ENCODE results near the gene GRK4. TPM values are rescaled to one million over a fixed set of nuclear protein-coding genes. Genes with fewer than 3 reads are reported as not detected.
"Not testable (repeated sequence)": the region's sequence is repeated elsewhere in the genome, so short reads cannot be mapped to it uniquely, and the experiment has no call there.

GRK4 gene
- total RNA-seq, 6 donors from 2014 or later = 3.3 to 10.4 (median 4.7) TPM

- H3K27ac ChIP-seq = peak overlapping the region; percentile 45 to 63 (median 51)
- DNase-seq (peak in 1 of 2 donors; percentile 93), ATAC-seq (ENCODE audit: low FRiP score in 2 of 2) (peak in 1 of 2 donors; percentile 61)
- no peak overlapping the region for H3K4me3 ChIP-seq
- no peaks in the 10 kb centered on the region for H3K27me3 ChIP-seq
- peaks cover 34 to 49% (median 46%) of the 10 kb centered on the region in 4 donors for H3K4me1 ChIP-seq
- 60 to 62% methylated on average over 14 to 23 of the region's 23 CpGs for WGBS, 2 donors
- peaks cover 16 to 55% (median 42%) of the 10 kb centered on the region in 4 donors for H3K36me3 ChIP-seq
- TF ChIP-seq POLR2A (IDR thresholded peaks at IDR 0.05) = peak in 1 of 4 donors; percentile 24
- TF ChIP-seq CTCF (IDR thresholded peaks at IDR 0.05) = no peak
- peak; percentile 69 to 70 for TF ChIP-seq POLR2AphosphoS5 (IDR thresholded peaks at IDR 0.05)
- peak in 2 of 4 donors; percentile 11 to 85 for TF ChIP-seq EP300 (IDR thresholded peaks at IDR 0.05)
- no peaks in the 10 kb centered on the region for H3K9me3 ChIP-seq
Observed at GRCh38 chr4:2937146-2937857, 26.1 kb upstream of the GRK4 start.

- Histone ChIP-seq H3K4me1 (peaks cover 27 to 42% (median 39%) of the 10 kb centered on the region in 4 donors), H3K4me3 (no peak overlapping the region), H3K27me3 (no peaks in the 10 kb centered on the region), H3K27ac (peak overlapping the region in 2 of 4 donors; percentile 33 to 53), H3K9me3 (no peaks in the 10 kb centered on the region), H3K36me3 (peaks cover 16 to 60% (median 45%) of the 10 kb centered on the region in 4 donors)
- WGBS, 2 donors = 87 to 93% methylated on average over 12 of the region's 12 CpGs
- DNase-seq = peak in 1 of 2 donors; percentile 6
- no peak for ATAC-seq (ENCODE audit: low FRiP score in 2 of 2)
- TF ChIP-seq CTCF (IDR thresholded peaks at IDR 0.05) = no peak
Observed at GRCh38 chr4:2937986-2938385, 25.4 kb upstream of the GRK4 start.

- not testable (repeated sequence) for H3K4me3 ChIP-seq; ATAC-seq (ENCODE audit: low FRiP score in 2 of 2); H3K27ac ChIP-seq; H3K27me3 ChIP-seq; H3K9me3 ChIP-seq
- H3K36me3 ChIP-seq = peaks cover 16 to 64% (median 48%) of the 10 kb centered on the region in 4 donors
- WGBS, 2 donors = 90 to 98% methylated on average over 10 of the region's 10 CpGs
- peak in 1 of 2 donors; percentile 14 for DNase-seq
- H3K4me1 ChIP-seq = peaks cover 23 to 38% (median 35%) of the 10 kb centered on the region in 4 donors
Observed at GRCh38 chr4:2938411-2938810, 25.0 kb upstream of the GRK4 start.

- Histone ChIP-seq H3K27ac (no peak overlapping the region), H3K27me3 (no peaks in the 10 kb centered on the region), H3K9me3 (no peaks in the 10 kb centered on the region), H3K36me3 (peaks cover 16 to 69% (median 51%) of the 10 kb centered on the region in 4 donors), H3K4me3 (no peak overlapping the region), H3K4me1 (peaks cover 18 to 33% (median 30%) of the 10 kb centered on the region in 4 donors)
- peak in 1 of 2 donors; percentile 9 for DNase-seq
- TF ChIP-seq EP300 (IDR thresholded peaks at IDR 0.05) (no peak), POLR2AphosphoS5 (IDR thresholded peaks at IDR 0.05) (no peak), CTCF (IDR thresholded peaks at IDR 0.05) (no peak), POLR2A (IDR thresholded peaks at IDR 0.05) (no peak)
- no peak for ATAC-seq (ENCODE audit: low FRiP score in 2 of 2)
- WGBS, 2 donors = 82 to 90% methylated on average over 14 of the region's 14 CpGs
Observed at GRCh38 chr4:2938906-2939305, 24.5 kb upstream of the GRK4 start.

GRCh38 chr4:2939383-2940243 is 23.8 kb upstream of the GRK4 start:
- Histone ChIP-seq H3K4me1 (peaks cover 17 to 29% (median 28%) of the 10 kb centered on the region in 4 donors), H3K9me3 (no peaks in the 10 kb centered on the region), H3K27ac (no peak overlapping the region), H3K4me3 (no peak overlapping the region), H3K27me3 (no peaks in the 10 kb centered on the region), H3K36me3 (peaks cover 16 to 76% (median 56%) of the 10 kb centered on the region in 4 donors)
- no peak for TF ChIP-seq CTCF (IDR thresholded peaks at IDR 0.05)
- no peak for ATAC-seq (ENCODE audit: low FRiP score in 2 of 2)
- WGBS, 2 donors = 90 to 94% methylated on average over 22 to 30 of the region's 30 CpGs
- peak in 1 of 2 donors; percentile 17 for DNase-seq

Data from upper lobe of left lung (tissue), 6 donors.